ENCODE measurements around the gene TMEM53.
A peak's percentile ranks its signal among the peaks of the same experiment; 100 is the strongest.
"Not testable (repeated sequence)": the region's sequence is repeated elsewhere in the genome, so short reads cannot be mapped to it uniquely, and the experiment has no call there.

TMEM53 gene

GRCh38 chr1:44714532-44714931 is 40.3 kb upstream of the TMEM53 start:
- FAIRE-seq: no peak
- no peak for TF ChIP-seq TAF1 (IDR thresholded peaks at IDR 0.05; ENCODE audit: borderline replicate concordance, low read depth, low read length)
- TF ChIP-seq POLR2A (IDR thresholded peaks at IDR 0.05; ENCODE audit: low read depth, low read length): no peak
- no peak for TF ChIP-seq POLR2AphosphoS5 (IDR thresholded peaks at IDR 0.05; ENCODE audit: low read depth, low read length)
- DNase-seq (ENCODE audit: insufficient read length): no peak

- peak; percentile 91 for FAIRE-seq
- DNase-seq (ENCODE audit: insufficient read length): no peak
- no peak for TF ChIP-seq POLR2A (IDR thresholded peaks at IDR 0.05; ENCODE audit: low read depth, low read length)
- TF ChIP-seq POLR2AphosphoS5 (IDR thresholded peaks at IDR 0.05; ENCODE audit: low read depth, low read length): no peak
- TF ChIP-seq TAF1 (IDR thresholded peaks at IDR 0.05; ENCODE audit: borderline replicate concordance, low read depth, low read length): no peak
These were observed 39.1 kb upstream of the TMEM53 start for GRCh38 chr1:44713321-44713781.

- peak; percentile 92 for FAIRE-seq
- no peak for DNase-seq (ENCODE audit: insufficient read length)
- TF ChIP-seq POLR2AphosphoS5 (IDR thresholded peaks at IDR 0.05; ENCODE audit: low read depth, low read length): no peak
- no peak for TF ChIP-seq POLR2A (IDR thresholded peaks at IDR 0.05; ENCODE audit: low read depth, low read length)
- TF ChIP-seq TAF1 (IDR thresholded peaks at IDR 0.05; ENCODE audit: borderline replicate concordance, low read depth, low read length): no peak
These were observed 33.9 kb upstream of the TMEM53 start for GRCh38 chr1:44707959-44708831.

- TF ChIP-seq POLR2A (IDR thresholded peaks at IDR 0.05; ENCODE audit: low read depth, low read length) (no peak), POLR2AphosphoS5 (IDR thresholded peaks at IDR 0.05; ENCODE audit: low read depth, low read length) (no peak), TAF1 (IDR thresholded peaks at IDR 0.05; ENCODE audit: borderline replicate concordance, low read depth, low read length) (no peak)
- DNase-seq (ENCODE audit: insufficient read length) (no peak), FAIRE-seq (peak; percentile 14)
These were observed 33.0 kb upstream of the TMEM53 start for GRCh38 chr1:44707112-44707881.

- DNase-seq (ENCODE audit: insufficient read length) (no peak), FAIRE-seq (no peak)
- TF ChIP-seq POLR2A (IDR thresholded peaks at IDR 0.05; ENCODE audit: low read depth, low read length): no peak
- TF ChIP-seq TAF1 (IDR thresholded peaks at IDR 0.05; ENCODE audit: borderline replicate concordance, low read depth, low read length): no peak
- TF ChIP-seq POLR2AphosphoS5 (IDR thresholded peaks at IDR 0.05; ENCODE audit: low read depth, low read length): no peak
These were observed 31.7 kb upstream of the TMEM53 start for GRCh38 chr1:44705938-44706337.

GRCh38 chr1:44705470-44705869 is 31.2 kb upstream of the TMEM53 start:
- FAIRE-seq (no peak), DNase-seq (ENCODE audit: insufficient read length) (no peak)
- no peak for TF ChIP-seq TAF1 (IDR thresholded peaks at IDR 0.05; ENCODE audit: borderline replicate concordance, low read depth, low read length)
- TF ChIP-seq POLR2AphosphoS5 (IDR thresholded peaks at IDR 0.05; ENCODE audit: low read depth, low read length): no peak
- no peak for TF ChIP-seq POLR2A (IDR thresholded peaks at IDR 0.05; ENCODE audit: low read depth, low read length)

GRCh38 chr1:44701141-44701573 is 26.9 kb upstream of the TMEM53 start:
- TF ChIP-seq POLR2A (IDR thresholded peaks at IDR 0.05; ENCODE audit: low read depth, low read length) (no peak), TAF1 (IDR thresholded peaks at IDR 0.05; ENCODE audit: borderline replicate concordance, low read depth, low read length) (no peak), POLR2AphosphoS5 (IDR thresholded peaks at IDR 0.05; ENCODE audit: low read depth, low read length) (no peak)
- FAIRE-seq (no peak), DNase-seq (ENCODE audit: insufficient read length) (no peak)

- DNase-seq (ENCODE audit: insufficient read length): no peak
- no peak for FAIRE-seq
- TF ChIP-seq POLR2AphosphoS5 (IDR thresholded peaks at IDR 0.05; ENCODE audit: low read depth, low read length): no peak
- TF ChIP-seq TAF1 (IDR thresholded peaks at IDR 0.05; ENCODE audit: borderline replicate concordance, low read depth, low read length): no peak
- no peak for TF ChIP-seq POLR2A (IDR thresholded peaks at IDR 0.05; ENCODE audit: low read depth, low read length)
These were observed 26.3 kb upstream of the TMEM53 start for GRCh38 chr1:44700573-44700972.

GRCh38 chr1:44699375-44699774 is 25.1 kb upstream of the TMEM53 start:
- FAIRE-seq; DNase-seq (ENCODE audit: insufficient read length): not testable (repeated sequence)

- DNase-seq (ENCODE audit: insufficient read length) (no peak), FAIRE-seq (peak; percentile 53)
These were observed 23.9 kb upstream of the TMEM53 start for GRCh38 chr1:44698138-44698537.

GRCh38 chr1:44696789-44697345 is 22.6 kb upstream of the TMEM53 start:
- no peak for DNase-seq (ENCODE audit: insufficient read length)
- 0 out of 2 replicates have a peak, but pooled peaks have one; percentile 21 for TF ChIP-seq POLR2A (IDR thresholded peaks at IDR 0.05; ENCODE audit: low read depth, low read length)
- no peak for TF ChIP-seq TAF1 (IDR thresholded peaks at IDR 0.05; ENCODE audit: borderline replicate concordance, low read depth, low read length)
- FAIRE-seq: no peak

More at GRCh38 chr1:44698138-44698537, 23.9 kb upstream of the TMEM53 start:
- TF ChIP-seq POLR2A (IDR thresholded peaks at IDR 0.05; ENCODE audit: low read depth, low read length): no peak
- no peak for TF ChIP-seq TAF1 (IDR thresholded peaks at IDR 0.05; ENCODE audit: borderline replicate concordance, low read depth, low read length)
- no peak for TF ChIP-seq POLR2AphosphoS5 (IDR thresholded peaks at IDR 0.05; ENCODE audit: low read depth, low read length)

Measured in GM12892 (cell line).